Retina (tissue), 1 donor: ENCODE measurements around the gene LARP4B.

Experiments
- DNase-seq: peaks from one replicate; pipeline ENCODE4 v3.0.0-alpha.2; 2016

Gene LARP4B

DNA sequence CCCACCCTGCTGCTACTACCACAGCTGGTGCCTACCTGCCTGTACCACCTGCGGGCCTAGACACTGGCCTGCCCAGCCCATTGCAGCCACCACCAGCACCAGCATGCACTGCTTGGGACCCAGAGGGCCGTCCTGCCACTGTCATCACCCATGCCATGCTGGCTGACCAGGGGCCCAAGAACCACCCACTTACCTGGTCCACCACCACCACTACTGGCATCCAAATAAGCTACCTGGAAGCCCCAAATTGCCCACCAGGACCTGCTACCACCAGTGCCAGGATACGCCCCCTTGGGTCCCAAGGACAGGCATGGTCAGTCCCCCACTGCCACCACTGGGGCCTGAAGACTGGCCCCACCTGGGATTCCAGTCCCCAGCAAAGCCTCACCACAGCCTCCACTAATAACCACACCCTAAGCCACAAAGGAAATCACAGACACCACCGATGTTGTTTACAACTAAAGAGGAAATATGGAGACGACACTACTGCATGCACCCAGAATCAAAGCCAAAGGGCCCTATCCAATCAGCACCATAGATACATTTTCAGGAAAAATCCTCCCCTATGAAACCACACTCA, 171.5 kb downstream of the LARP4B start:
- DNase-seq: no peak
